Lung (tissue), 12 donors: ENCODE results near the gene MAEA. TPM values are rescaled to one million over a fixed set of nuclear protein-coding genes. Genes with fewer than 3 reads are reported as not detected.

ENCODE experiments used
- ATAC-seq: fragments of 200-7000 bp; cut with Tn5 transposase; one replicate; pipeline ENCODE4 v1.9.1; 2020; ENCODE audit warnings: moderate number of reproducible peaks; ENCODE audit not compliant: insufficient read depth, low FRiP score
- DNase-seq, 3 donors: peaks; one replicate each; pipeline ENCODE4 v3.0.0-alpha.2; 2013 to 2017
- H3K27ac ChIP-seq, 2 donors: one replicate each; pipeline ENCODE4 v1.5.1; 2013; ENCODE audit warnings: mild to moderate bottlenecking in 2 of 2, moderate library complexity in 2 of 2, control low read depth in 1 of 2, inconsistent platforms in 1 of 2, low read depth in 1 of 2, low read length in 1 of 2
- H3K27me3 ChIP-seq, 3 donors: one replicate each; pipeline ENCODE4 v1.5.1; 2013; ENCODE audit warnings: low read length in 2 of 3; ENCODE audit not compliant: control insufficient read depth in 3 of 3, insufficient read depth in 3 of 3
- H3K36me3 ChIP-seq, 4 donors: one replicate each; pipeline ENCODE4 v1.5.1; 2013; ENCODE audit warnings: low read length in 4 of 4, mild to moderate bottlenecking in 1 of 4, moderate library complexity in 1 of 4; ENCODE audit not compliant: control insufficient read depth in 4 of 4, insufficient read depth in 4 of 4
- H3K4me1 ChIP-seq, 5 donors: one replicate each; pipeline ENCODE4 v1.5.1; 2013; ENCODE audit warnings: low read length in 5 of 5, mild to moderate bottlenecking in 2 of 5, moderate library complexity in 1 of 5; ENCODE audit not compliant: control insufficient read depth in 5 of 5, insufficient read depth in 5 of 5
- H3K4me3 ChIP-seq: one replicate; pipeline ENCODE4 v1.5.1; 2013; ENCODE audit warnings: mild to moderate bottlenecking, control low read depth, moderate library complexity
- H3K9ac ChIP-seq, 2 donors: one replicate each; pipeline ENCODE4 v1.5.1; 2013; ENCODE audit warnings: low read length in 2 of 2, control low read depth in 1 of 2; ENCODE audit not compliant: insufficient read depth in 1 of 2
- H3K9me3 ChIP-seq, 4 donors: one replicate each; pipeline ENCODE4 v1.5.1; 2013; ENCODE audit warnings: low read length in 3 of 4, mild to moderate bottlenecking in 1 of 4, moderate library complexity in 1 of 4; ENCODE audit not compliant: control insufficient read depth in 4 of 4, insufficient read depth in 3 of 4
- WGBS, 2 donors: extraction: QIAGEN DNeasy Blood & Tissue Kit; methylation state at CpG; one replicate each; pipeline ENCODE4 v1.1.7; 2013; 5-methylcytosine and 5-hydroxymethylcytosine counted together
- polyA plus RNA-seq, 2 donors: library from polyadenylated mRNA; stranded (reverse); fragments of 200-250 nt; gene quantifications; one replicate each; pipeline ENCODE4 v1.2.1, GENCODE V29; 2013
- total RNA-seq, 2 donors: library from RNA; depleted of rRNA in 1 of 2; stranded (reverse); fragments of >200 nt in 1 of 2; gene quantifications; one replicate each; pipeline ENCODE4 v1.2.1, GENCODE V29; 2014 to 2021
- TF ChIP-seq, protein P1 (sequence below): IDR thresholded peaks from 2 replicates; pipeline ENCODE4 v1.5.1; 2012; ENCODE audit warnings: mild to moderate bottlenecking; ENCODE audit errors: control extremely low read depth, extremely low read depth
- donor health status: control.
- donor health status: control.
- donor health status: Bipolar disorder and iron deficiency.
- donor health status: healthy.
- donor health status: DM: yes; HTN: yes; CAD: no.

The MAEA gene
- total and polyA plus RNA-seq, 4 donors = 39.7 to 67.4 (median 60.8) TPM

DNA sequence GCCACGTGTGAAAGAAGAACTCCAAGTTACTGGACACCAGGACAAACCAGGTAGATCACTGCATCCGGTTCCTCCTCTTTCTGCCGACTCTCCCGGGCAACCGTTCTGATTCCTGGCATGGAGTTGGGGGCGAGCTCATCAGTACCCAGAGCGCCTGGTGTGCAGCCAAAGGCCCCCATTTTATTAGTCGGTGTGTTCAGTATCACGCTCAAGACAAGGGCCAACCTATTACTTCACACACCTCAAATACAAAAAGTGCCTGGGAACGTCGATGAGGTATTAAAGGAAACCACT, 38.0 kb upstream of the MAEA start:
- Histone ChIP-seq H3K4me3 (no peak overlapping the region), H3K9ac (no peak overlapping the region), H3K4me1 (peaks cover 4 to 20% (median 9%) of the 10 kb centered on the region in 5 donors), H3K27ac (no peak overlapping the region), H3K9me3 (peaks cover 0 to 21% (median 2%) of the 10 kb centered on the region in 4 donors), H3K36me3 (peaks cover 0 to 26% (median 4%) of the 10 kb centered on the region in 4 donors), H3K27me3 (no peaks in the 10 kb centered on the region)
- TF ChIP-seq, protein P1, sequence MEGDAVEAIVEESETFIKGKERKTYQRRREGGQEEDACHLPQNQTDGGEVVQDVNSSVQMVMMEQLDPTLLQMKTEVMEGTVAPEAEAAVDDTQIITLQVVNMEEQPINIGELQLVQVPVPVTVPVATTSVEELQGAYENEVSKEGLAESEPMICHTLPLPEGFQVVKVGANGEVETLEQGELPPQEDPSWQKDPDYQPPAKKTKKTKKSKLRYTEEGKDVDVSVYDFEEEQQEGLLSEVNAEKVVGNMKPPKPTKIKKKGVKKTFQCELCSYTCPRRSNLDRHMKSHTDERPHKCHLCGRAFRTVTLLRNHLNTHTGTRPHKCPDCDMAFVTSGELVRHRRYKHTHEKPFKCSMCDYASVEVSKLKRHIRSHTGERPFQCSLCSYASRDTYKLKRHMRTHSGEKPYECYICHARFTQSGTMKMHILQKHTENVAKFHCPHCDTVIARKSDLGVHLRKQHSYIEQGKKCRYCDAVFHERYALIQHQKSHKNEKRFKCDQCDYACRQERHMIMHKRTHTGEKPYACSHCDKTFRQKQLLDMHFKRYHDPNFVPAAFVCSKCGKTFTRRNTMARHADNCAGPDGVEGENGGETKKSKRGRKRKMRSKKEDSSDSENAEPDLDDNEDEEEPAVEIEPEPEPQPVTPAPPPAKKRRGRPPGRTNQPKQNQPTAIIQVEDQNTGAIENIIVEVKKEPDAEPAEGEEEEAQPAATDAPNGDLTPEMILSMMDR = no peak
- WGBS, 2 donors = 92 to 95% methylated on average over 11 of the region's 11 CpGs
- ATAC-seq = no peak
- no peak for DNase-seq

DNA sequence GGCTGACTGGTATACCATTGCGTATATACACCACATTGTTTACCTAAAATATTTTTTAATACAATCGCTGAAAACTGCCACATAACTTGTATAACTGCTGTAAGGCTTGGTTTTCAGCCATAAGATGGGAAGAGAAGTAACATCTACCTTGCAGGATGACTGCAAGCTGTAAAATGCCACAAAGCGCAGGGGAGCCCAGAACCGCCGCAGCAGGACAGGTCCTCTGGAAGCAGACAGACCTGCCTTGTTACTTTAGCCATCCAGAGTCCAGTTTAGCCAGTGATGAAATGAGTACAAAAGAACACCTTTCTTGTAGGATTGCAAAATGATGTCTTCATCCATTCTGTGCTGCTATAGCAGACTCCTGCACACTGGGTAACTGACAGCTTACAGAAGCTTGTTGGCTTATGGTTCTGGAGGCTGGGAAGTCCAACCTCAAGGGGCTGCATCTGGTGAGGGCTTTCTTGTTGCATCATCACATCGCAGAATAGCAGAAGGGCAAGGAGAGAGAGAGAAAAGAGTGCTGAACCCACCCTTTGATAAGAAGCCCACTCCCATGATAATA, 36.7 kb upstream of the MAEA start:
- WGBS, 2 donors = 97 to 98% methylated on average over 6 of the region's 6 CpGs
- TF ChIP-seq, protein P1 = no peak

DNA sequence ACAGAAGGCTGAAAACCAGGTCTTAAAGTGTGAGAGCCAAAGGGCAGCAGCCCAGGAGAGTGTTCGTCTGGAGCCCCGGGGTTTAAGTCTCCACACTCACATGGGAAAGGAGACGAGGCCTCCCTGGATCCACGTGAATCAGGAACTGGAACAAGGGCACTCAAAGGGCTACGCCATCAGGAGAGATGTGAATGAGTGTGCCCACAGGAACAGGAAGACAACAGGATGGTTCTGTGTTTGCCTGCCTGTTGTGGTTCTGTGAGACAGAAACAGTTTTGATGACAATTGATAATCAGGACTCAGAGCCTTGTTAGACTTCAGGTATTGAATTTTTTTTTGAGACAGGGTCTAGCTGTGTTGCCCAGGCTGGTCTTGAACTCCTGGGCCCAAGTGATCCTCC, 35.9 kb upstream of the MAEA start:
- Histone ChIP-seq H3K36me3 (peaks cover 0 to 26% (median 4%) of the 10 kb centered on the region in 4 donors), H3K27ac (no peak overlapping the region), H3K9me3 (peaks cover 0 to 30% (median 2%) of the 10 kb centered on the region in 4 donors), H3K27me3 (no peaks in the 10 kb centered on the region), H3K4me3 (no peak overlapping the region), H3K9ac (no peak overlapping the region), H3K4me1 (peaks cover 0 to 16% (median 4%) of the 10 kb centered on the region in 5 donors)
- ATAC-seq (no peak), DNase-seq (no peak)
- WGBS, 2 donors = 94 to 96% methylated on average over 5 of the region's 5 CpGs
- TF ChIP-seq, protein P1 = no peak

More for the DNA sequence above, 36.7 kb upstream of the MAEA start:
- H3K36me3 ChIP-seq = peaks cover 0 to 26% (median 4%) of the 10 kb centered on the region in 4 donors
- no peaks in the 10 kb centered on the region for H3K27me3 ChIP-seq
- H3K9ac ChIP-seq = no peak overlapping the region
- ATAC-seq (no peak), DNase-seq (no peak)
- no peak overlapping the region for H3K27ac ChIP-seq
- no peak overlapping the region for H3K4me3 ChIP-seq
- peaks cover 0 to 16% (median 4%) of the 10 kb centered on the region in 5 donors for H3K4me1 ChIP-seq
- peaks cover 0 to 25% (median 2%) of the 10 kb centered on the region in 4 donors for H3K9me3 ChIP-seq

DNA sequence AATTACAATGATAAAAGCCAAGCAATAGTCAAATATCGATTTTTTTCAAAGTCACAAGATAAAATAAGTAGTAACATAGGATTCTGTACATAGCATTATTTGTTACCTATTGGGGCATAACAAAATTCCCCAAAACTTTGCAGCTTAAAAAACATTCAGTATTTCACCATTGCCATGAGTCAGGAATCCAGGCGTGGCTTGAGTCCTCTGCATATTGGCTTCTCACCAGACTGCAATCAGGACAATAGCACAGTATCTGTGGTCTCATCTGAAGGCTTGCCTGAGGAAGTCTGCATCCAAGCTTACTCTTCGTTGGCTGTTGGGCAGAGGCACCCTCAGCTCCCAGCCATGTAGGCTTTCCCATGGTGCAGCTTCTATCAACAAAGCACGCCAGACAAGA, 34.5 kb upstream of the MAEA start:
- no peak for DNase-seq
- Histone ChIP-seq H3K27ac (no peak overlapping the region), H3K9me3 (peaks cover 0 to 30% (median 2%) of the 10 kb centered on the region in 4 donors), H3K9ac (no peak overlapping the region), H3K4me1 (peaks cover 0 to 12% (median 1%) of the 10 kb centered on the region in 5 donors), H3K4me3 (no peak overlapping the region), H3K27me3 (no peaks in the 10 kb centered on the region), H3K36me3 (peaks cover 0 to 26% (median 4%) of the 10 kb centered on the region in 4 donors)
- no peak for ATAC-seq
- WGBS, 2 donors = 93 to 98% methylated on average over 4 of the region's 4 CpGs
- TF ChIP-seq, protein P1 = no peak
